ENCODE results near the gene DSP.

DNA sequence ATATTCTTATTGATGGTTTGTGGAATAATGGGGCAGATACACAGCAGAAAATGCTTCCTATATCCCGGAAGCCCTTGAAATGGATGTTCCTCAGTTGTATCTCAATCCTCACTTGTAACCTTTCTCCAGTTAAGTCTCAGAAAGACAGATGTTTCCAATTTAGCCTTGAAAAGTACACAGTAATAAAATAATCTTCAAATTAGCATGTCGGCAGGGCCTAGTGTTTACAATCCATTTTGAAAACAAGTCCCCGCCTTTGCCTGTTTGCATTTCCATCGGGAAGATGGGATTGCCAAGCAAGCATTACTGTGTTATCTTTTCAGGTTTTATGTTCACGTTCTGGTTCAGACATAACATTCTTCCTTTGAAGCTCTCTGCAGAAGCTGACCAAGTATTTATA, 90.0 kb downstream of the DSP start:
- TF ChIP-seq POLR2A (IDR thresholded peaks at IDR 0.05) (no peak), CTCF (IDR thresholded peaks at IDR 0.05) (no peak)
